Lung microvascular endothelial cell (primary cell): ENCODE results near the gene ATOH8. TPM values are rescaled to one million over a fixed set of nuclear protein-coding genes. Genes with fewer than 3 reads are reported as not detected.

Source experiments
- DNase-seq, 2 donors: peaks; one replicate each; pipeline versions ENCODE4 v3.0.0 to v3.0.0-alpha.2; 2010; ENCODE audit warnings: low read depth in 2 of 2
- total RNA-seq: library from RNA; depleted of rRNA; stranded (reverse); fragments of >200 nt; gene quantifications from 2 replicates; pipeline ENCODE4 v1.2.1, GENCODE V29; 2014

The ATOH8 gene
- total RNA-seq, 1 donor from 2014 or later = 44.6 TPM

DNA sequence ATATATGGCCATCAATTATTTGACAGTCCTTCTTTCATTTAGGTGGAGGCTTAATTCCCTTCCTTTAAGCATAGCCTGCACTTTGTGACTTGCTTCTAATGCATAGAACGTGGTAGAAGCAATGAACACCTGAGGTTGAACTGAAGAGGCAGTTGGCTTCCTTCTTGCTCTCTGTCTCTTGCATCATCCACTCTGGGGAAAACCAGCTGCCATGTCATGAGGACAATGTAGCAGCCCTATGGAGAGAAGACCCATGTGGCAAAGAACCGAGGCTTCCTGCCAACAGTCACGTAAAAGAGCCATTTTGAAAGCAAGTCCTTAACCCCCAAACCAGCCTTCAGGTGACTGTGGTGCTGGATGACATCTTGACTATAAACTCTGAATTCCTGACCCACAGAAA lies 46.8 kb downstream of the ATOH8 start:
- DNase-seq = no peak

DNA sequence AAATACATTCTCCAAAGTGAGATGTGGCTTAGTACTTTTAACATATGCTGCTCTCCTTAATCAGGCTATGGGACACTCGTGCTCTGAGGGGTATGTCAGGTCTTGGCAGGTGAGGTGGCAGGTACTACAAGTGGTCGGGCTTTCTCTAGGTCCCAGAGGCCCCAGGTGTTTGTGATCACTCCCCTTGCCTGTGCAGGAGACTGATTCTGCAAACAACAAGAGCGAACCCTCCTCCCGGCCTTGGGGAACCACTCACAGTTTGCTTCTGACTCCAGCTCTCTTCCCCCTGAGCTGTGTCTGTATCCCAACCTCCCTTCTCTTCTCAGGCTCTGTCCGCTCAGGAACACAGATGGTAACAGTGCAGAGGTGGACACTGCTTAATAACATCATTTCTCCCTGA lies 48.1 kb downstream of the ATOH8 start:
- no peak for DNase-seq

DNA sequence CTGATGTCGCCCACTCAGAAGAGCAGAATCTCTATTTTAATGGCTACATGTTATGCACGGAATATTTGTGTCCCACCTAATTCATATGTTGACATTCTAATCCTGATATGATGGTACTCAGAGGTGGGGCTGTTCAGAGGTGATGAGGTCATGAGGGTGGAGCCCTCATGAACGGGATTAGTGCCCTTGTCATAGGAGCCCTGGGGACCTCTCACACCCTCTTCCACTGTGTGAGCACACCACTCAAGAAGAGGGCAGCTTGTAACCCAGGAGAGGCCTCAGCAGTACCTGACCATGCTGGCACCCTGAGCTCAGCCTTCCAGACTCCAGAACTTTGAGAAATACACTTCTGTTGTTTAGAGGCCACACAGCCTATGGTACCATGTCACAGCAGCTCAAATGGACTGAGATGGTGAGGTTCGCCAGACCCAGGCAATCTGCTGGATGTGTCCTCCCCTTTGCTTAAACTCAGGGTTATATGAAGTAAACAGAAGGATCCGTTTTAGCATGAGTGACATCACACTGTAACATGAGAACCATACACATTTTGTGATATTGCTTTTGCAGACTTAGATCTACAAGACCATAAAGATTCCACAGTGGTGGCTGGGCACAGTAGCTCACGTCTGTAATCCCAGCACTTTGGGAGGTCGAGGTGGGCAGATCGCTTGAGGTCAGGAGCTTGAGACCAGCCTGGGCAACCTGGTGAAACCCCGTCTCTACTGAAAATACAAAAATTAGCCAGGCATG lies 48.7 kb downstream of the ATOH8 start:
- DNase-seq = no peak

DNA sequence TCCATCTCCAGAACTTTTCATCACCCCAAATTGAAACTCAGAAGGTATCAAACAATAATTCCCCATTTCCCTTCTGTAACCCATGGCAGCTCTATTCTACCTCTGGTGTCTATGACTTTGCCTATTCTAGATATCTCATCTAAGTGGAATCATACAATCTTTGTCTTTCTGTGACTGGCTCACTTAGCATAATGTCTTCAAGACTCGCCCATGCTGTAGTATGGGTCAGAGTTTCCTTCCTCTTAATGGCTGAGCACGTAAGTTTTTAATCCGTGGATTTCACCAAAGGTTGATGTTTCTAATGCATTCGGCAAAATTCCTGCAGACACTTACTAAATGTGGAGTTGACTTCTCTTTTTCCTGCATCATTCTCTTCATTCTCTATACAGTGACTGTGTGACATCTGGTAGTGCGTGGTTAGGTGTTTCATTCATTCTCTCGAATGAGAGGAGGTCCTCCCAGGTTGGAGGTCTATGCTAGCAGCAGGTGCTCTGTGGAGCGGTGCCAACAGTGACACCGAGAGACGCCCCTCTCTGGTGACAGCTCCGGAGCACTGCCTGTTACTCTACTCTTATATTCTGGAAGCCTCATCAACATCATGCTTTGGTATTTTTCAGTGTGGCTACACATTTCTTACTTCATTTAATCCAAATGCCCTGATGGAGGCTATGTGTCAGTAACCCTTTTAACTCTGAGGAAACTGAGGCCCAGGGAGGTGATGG lies 50.1 kb downstream of the ATOH8 start:
- DNase-seq = no peak

DNA sequence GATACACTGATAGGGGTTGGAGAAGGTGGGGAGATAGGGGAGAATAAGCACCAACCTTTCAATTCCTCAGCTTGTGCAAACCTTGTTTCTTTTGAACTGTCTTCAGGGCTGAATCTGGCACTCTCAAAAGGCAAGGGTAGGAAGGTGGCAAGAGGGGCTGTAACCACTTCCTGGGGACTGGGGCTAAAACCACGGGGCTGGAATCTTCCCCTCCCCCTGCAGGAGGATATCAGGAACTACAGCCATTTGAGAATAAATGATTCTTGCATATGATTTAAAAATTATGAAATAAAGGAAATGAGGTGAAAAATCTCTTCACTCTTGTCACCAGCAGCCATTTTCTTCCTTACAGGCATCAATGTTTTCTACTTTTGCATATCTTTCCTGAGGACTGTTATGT lies 50.8 kb downstream of the ATOH8 start:
- peak; percentile 25 to 32 for DNase-seq

DNA sequence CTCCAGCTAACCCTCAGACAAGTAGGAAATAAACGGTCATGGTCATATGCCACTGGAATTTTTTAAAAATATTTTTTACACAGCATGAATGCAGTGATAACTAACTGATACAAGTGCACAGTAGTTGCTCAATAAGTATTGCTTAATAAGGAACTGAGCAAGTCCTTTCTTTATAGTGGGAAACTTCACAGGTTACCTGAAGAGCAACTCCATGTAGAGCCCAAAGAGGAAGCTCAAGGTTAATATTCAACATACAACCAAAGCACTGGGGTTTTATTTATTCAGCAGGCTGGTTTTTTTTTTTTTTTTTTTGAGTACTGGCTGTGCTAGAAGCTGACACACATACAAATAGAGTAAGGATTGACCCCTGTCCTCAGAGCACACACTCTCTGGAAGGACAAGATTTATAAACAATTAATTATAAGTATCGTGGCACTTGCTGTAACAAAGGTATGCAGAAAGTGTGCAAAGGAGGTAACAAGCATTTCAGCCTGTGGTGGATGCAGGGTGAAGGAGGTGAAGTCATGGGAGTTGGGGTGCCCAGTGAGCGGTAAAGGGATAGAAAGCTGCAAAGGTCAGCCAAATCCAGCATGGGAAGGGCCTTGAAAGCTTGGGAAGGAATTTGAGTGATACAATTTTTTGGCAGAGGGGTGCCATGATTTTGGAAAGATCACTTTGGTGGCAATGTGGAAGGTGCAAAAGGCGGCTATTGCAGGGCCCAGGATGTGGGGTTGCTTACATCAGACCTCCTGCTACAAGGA lies 52.7 kb downstream of the ATOH8 start:
- no peak for DNase-seq

DNA sequence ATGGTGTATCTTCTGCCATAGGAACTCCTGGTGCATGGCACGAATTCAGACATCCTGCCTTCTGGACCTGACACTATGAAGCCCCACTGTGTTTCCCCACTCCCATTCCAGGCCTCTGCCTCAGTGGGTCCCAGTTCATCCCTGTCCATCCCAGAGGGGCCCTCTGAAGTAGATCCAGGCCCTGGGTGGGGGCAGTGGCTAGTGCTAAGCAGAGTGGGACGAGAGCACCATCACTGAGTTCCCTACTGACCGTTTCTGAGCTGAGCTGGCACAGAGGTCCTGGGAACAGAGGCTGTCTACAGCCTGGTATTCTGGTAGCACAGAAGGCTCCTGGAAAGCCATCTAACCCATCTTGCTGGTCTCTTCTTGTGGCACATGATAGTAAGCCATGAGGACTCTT lies 54.0 kb downstream of the ATOH8 start:
- no peak for DNase-seq

DNA sequence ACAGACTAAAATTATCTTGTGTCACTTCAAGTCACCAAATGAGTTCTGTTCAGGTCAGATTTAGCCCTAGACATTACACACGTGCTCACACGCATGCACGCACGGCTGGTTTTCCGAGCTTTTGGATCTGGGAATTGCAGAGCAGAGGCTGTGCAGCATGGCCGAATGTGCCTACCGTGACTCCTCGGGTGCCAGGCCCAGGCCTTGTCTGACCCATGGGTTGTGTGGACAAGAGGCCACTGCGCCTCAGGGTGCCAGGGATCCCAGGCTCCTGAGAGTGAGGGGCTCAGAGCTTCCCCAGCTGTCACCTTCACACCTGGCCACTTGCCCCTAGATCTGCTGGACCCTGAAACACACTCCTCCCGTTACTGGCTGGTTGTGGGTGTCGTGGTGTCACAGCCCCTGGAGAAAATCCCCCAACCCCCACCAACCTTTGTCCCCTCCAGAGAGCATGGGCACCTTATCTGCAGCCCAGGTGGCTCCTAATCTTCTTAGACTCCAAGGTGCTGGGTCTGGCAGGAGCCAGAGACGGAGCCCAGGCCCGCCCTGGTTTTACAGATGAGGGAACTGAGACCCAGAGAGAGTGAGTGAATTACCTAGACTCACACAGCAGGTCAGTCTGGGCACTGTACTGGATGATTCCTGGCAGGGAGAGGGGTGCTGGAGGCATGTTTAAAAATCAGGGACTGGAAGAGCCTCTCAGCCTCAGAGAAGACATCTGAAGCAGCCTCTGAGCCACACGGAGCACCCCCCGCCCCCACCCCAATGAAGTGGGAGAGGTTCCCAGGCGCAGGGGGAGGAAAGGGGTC lies 56.8 kb downstream of the ATOH8 start:
- DNase-seq = no peak

DNA sequence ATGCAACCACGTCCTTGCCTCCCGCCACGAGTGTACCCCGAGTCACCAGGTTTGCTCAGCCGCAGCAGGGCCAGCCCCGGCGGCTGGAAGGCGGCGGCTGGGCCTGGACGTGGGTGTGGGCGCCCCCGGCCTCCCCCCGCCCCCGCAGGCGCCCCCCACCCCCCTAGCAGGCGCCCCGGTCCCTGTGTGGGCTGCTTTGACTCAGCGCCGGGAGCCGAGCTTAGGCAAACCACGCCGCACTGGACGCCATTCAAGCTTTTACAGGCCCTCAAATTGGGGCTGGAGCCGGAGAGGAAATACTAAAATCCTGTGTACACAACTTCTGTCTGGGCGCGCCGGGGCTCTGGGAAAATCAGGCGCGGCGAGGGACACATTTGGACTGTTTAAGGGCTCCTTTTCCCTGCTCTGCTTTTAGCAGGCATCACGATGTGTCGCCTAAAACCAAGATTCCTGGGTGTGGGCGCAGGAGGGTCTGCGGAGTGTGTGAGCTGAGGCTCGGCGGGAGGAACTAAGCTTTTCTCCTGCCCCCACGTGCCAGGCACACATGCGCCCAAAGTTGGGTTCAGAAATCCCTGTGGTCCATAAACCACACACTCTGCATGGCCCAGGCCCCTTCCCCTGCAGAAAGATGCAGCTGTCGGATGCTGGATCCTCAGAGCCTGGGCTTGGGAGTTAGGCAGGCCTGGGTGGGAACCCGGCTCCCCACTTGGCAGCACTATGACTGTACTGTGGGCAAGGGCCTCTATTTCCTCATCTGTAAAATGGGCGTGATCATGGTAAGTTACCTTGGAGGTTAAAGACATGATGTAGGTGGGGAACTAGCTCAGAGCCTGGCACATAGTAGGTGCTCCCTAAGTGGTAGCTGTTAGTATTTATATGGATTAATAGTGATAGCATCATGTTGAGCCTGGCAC lies 57.6 kb downstream of the ATOH8 start:
- DNase-seq = peak; percentile 37 to 56

DNA sequence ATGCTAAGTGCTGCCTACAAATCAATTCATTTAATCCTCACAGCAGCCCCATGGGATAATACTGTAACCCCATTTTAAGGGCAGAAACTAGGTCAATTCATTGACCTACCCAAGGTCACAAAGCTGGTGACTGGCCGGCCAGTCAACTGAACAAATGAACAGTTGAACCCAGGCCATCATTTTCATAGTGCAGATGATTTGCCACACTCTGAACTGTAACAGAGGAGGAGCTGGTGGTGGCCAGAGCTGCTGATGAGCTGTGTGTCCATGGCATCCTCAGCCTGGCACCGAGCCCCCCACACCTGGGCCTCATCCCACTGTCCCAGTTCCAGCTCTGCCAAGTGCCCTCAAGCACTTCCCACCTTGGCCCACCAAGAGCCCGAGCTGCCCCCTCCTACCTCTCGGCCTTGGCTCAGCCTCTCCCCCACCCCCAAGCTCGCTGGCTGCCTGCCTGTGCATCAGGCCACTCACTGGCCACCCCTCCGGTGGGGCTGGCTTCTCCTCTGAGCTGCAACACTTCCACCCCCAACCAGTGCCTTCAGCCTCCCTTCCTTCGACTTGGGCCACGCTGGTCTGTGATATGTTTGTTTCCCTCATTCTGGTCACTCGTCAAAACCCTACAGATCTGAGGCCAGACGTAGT lies 58.4 kb downstream of the ATOH8 start:
- no peak for DNase-seq

DNA sequence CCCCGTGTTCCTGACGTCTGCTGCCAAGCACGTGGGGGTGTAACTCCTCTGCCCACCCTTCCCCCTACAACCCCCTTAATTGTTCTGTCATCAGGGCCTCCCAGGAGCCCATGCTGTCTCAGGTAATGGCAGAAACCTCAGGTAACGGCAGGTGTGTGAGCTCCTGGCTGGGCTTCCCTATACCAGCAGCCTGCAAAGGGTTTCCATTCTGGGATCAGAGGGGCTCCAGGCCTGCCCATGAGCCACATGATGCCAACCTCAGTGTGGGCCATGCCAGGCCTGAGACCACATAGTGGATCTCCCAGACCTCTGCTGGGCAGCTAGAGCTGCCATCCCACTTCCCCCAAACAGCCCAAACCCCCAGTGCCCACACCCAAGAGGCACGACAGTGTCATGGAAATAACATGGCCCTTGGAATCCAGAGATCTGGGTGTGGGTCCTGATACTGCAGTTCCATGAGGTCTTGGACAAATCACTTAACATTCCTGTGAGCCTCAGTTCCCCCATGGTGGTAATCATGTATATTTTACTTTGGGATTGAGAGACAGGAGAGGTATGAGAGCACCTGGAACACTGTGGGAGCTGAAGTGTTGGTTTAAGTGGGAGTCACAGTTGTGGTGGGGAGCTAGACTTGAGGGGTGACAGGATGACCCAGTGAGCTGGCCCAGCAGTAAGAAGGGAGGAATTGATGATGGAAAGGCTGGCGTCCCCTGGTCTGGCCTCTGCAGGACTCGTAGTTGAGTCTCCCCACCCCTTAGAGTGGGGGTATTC lies 59.6 kb downstream of the ATOH8 start:
- DNase-seq = no peak

DNA sequence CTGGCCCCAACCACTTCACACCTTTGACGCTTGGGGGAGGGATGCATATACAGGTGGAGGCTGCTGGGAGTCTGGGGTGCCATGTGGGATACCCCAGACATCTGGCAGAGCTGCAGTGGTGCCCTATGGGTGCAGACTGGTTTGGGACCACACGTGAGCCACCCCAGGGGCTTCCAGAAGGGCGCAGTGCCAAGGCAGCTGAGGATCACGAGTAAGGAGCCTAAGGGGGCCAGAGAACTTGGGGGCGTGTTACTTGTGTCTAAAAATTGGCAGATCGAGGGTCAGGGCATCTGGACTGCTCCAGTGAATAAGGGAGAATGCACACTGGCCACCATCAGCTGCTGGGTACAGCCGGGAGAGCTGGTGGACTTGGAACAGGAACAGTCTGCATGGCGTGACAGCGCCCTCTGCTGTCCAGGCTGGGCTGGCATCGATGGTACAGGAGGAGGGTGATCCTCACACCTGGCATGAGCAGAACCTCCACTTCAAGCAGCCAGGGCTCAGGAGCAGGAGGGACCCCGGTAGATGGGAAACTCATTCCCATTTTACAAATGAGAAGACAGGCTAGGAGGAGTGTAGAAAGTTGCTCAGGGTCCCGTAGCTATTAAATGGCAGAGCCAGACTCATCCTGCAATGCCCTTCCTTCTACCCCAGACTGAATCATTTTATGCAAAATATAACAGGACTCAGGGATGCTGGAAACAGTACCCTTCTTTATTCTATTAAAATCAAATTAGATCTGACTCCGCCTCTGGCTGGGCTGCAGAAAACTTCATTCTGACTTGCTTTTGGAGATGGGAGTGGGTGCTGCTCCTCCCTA lies 60.4 kb downstream of the ATOH8 start:
- peak; percentile 88 to 93 for DNase-seq

DNA sequence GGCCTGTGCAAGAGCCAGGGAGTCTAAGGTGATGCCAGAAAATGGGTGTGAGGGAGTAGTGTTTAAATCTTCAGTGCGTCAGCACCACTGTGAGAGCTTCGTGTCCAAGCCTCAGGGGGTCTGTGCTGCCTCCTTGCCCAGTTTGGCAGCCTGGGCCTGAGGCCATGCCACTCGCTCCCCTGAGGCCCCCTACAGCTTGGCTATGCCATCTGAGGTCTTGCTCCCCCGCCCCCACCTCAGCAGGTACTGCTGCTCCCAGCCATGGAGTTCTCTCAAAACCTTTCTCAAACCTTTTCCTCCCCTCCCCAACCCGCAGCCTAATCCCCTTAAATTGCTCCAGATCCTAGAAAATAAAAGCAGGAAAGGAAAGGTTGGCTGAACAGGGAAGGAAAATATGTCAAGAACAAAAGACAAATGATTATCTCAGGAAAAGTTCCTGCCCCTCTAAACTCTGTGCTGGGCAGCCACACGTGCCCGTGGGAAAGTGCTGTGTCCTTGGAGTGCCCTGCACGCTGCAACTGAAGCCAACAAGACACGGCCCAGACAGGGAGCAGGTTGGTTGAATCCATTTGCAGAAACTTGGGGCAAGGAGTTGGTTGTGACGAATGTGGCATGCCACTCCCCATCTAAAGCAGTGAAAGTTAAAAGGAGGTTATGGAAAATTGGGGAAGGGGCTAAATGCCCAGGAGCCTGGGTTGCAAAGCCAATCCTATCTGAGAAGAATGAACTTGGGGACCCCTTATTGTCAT lies 61.2 kb downstream of the ATOH8 start:
- no peak for DNase-seq

DNA sequence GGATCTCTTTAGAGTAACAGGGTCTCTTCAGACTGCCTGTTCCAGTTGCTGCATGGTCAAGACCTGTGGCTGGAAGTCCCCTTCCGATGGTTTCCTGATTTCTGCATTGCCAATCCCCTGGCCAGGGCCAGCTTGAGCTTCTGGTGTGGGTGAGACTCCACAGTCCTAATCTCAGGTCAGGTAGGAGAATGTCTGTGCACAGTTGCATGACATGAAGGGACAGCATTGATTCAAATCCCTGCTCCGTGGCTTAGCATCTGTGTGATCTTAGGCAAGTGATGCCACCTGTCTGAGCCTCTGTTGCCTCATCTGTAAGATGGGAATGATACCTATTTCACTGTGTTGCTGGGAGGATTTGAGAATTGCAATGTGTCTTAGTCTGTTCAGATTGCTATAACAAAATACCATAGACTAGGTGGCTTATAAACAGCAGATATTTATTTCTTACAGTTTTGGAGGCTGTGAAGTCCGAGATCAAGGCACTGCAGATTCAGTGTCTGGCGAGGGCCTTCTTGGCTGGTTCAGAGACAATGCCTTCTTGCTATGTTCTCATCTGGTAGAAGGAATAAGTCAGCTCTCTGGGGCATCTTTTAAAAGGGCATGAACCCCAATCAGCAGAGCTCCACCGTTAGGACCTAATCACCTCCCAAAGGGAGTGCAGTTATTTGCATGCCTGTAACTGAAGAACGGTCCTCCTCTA lies 66.2 kb downstream of the ATOH8 start:
- DNase-seq = no peak

DNA sequence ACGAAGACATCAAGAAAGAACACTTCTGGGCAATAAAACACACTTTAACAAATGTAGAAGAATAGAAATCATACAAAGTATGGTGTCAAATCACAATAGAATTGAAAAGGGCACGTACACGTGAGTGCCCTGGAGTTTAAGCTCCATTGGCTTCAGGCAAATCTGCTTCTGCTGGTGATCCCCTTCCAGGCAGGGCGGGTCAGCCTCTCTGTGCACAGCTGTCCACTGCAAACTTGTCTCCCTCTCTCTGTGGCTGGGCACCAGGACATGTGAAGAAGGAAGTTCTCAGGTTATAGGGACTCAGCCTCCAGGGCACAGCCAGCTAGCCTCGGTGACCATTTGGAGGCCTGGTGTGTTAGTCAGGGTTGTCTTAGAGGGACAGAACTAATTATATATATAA lies 69.0 kb downstream of the ATOH8 start:
- no peak for DNase-seq

DNA sequence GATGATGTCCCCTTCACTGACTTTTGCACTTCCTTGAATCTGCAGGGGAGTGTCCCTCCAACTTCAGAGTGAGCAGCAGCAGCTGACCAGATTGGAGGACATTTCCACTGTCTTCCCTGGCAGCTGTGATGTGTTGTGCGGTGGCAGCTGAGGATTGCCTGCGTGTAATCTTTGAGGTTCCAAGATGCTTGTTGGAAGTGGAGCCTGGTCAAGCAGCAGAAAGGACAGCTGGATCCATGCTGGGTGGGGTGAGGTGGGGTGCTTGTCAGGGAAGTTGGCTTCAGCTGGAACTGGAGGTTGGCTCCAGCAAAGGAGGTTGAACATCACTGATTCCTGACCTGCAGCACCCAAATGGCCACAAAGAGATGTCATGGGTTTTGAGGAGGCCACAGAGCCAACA lies 70.2 kb downstream of the ATOH8 start:
- no peak for DNase-seq
